HG03103 (cell line): Measurements from ENCODE around the gene SSR3.

Source experiments
- ATAC-seq: cut with Tn5 transposase; IDR thresholded peaks from one replicate; pipeline ENCODE4 v1.9.1; 2021; ENCODE audit warnings: low read depth; ENCODE audit not compliant: unreplicated experiment

The SSR3 gene

GRCh38 chr3:156495816-156496215 lies 59.1 kb downstream of the SSR3 start:
- ATAC-seq: no peak

- ATAC-seq: no peak
Measured at GRCh38 chr3:156493887-156494286, 61.0 kb downstream of the SSR3 start.

GRCh38 chr3:156492801-156493261 lies 62.1 kb downstream of the SSR3 start:
- no peak for ATAC-seq

- ATAC-seq: no peak
Measured at GRCh38 chr3:156491192-156491591, 63.7 kb downstream of the SSR3 start.
